ENCODE measurements around the gene TPSG1.

The TPSG1 gene

DNA sequence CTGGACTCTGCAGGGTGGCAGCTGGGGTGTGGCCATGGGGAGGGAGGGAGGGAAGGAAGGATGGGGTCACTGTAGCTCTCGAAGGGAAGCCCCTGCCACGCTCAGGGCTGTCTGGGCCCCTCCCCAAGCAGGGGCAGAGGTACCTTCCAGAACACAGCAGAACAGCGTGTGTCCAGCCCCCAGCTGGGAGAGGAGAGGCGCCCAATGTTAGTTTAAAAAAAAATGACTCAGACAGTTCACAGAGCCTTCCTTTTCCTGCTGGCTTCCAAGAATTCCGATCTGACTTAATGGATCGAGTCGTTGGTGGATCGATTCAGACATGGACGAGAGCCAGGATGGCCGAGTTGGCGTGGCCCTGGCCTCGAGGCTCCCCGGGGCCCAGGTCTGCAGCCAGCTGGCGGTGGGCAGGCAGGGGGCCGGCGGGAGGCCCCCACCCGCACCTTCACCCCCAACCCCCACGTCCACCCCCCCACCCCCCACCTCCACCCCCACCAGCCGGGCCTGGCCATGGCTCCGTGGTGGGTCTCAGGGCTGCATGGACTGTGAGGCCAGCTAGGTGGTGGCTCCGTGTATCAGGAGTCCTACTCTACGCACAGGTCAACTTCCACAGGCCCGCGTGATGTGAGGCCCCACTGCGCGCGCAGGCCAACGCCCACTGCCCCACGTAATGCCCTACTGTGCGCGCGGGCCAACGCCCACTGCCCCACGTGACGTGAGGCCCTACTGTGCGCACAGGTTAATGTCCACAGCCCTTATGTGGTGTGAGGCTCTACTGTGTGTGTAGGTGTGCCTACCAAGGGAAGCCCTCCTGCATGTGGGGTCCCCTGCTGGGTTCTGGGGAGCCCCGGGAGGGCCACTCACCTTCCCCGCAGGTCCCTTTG, 50.4 kb downstream of the TPSG1 start:
- DNase-seq, result no peak

DNA sequence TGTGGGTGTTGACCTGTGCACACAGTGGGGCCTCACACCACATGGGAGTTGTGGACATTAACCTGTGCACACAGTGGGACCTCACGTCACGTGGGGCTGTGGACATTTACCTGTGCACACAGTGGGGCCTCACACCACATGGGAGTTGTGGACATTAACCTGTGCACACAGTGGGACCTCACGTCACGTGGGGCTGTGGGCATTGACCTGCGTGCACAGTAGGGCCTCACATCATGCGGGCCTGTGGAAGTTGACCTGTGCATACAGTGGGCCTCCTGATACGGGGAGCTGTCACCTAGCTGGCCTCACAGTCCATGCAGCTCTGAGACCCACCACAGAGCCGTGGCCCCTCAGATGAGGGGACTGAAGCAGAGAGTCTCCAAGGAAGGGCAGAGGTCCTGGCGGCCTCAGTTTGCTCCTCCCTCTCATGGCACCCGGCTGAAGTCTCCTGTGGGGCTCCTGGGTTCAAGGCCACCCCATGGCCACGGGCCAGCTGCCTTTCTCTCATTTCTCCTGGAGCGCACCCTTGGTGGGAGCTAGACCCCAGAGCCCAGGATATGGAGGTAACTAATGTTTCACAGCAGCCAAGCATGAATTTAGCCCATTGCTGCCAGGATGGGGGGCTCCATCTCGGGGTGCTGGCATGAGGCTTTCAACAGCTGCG, 51.1 kb downstream of the TPSG1 start:
- no peak for DNase-seq

DNA sequence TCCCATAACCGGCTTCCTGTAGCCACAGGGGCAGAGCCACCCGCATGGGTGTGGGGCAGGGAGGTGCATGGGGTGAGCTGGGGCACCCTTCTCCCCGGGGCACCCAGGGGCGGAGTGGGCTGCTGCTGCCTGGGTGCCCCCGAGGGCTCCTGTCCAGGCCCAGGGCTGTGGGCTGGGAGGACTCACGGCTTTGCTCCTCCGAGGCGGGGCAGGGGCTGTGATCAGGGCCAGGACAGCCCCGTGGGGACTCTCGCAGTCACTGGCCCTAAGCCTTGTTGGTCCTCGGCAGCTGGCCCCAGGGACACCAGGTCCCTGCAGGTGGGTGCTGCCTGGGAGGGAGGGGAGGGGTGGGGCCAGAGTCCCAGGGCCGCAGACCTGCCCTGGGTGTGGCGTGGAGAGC, 52.4 kb downstream of the TPSG1 start:
- no peak for DNase-seq

DNA sequence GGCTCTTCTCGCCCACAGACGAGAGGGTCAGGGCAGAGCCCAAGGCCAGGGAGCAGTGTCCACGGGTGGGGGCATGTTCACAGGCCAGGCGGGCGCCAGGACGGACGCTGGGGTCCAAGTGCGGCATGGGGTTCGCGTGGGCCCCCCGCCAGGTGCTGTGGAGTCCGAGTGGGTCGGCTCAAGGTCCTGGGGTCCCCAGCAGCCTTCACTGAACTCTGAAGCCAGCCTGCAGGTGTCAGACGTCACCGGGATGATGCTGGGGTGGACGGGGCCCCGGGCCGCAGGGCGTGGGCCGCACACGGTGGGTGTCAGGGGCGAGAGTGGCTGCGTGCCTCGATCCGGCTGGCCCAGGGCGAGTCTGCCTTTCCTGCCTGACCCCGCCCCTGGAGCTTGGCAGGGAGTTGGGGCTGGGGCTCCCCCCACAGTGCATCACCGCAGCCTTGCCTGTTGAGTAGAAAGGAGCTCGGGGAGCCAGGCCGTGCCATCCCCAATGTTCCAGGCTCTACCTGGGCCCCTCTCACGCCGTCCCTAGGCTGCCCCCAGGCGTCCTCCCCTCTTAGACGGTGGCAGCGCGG, 53.1 kb downstream of the TPSG1 start:
- no peak for DNase-seq

Measured in NCI-H524 (cell line).